ENCODE data around the gene OR51B4. TPM values are rescaled to one million over a fixed set of nuclear protein-coding genes. Genes with fewer than 3 reads are reported as not detected.
"Not testable (repeated sequence)": the region's sequence is repeated elsewhere in the genome, so short reads cannot be mapped to it uniquely, and the experiment has no call there.

Gene OR51B4
- total RNA-seq, 1 experiment from 2014 or later, result not detected

- Mint-ChIP-seq H3K27me3 (ENCODE audit: low read depth) (peaks cover 38% of the 10 kb centered on the region), H3K4me1 (peaks cover 22% of the 10 kb centered on the region in 2 experiments)
- H2BK5ac ChIP-seq (ENCODE audit: insufficient read length, low read length); H3K27ac Mint-ChIP-seq; H3K9ac ChIP-seq (ENCODE audit: extremely low read depth, insufficient read length, low read length); H2BK20ac ChIP-seq (ENCODE audit: low read depth, low read length, poor library complexity, severe bottlenecking); H3K14ac ChIP-seq (ENCODE audit: insufficient read depth, low read length); H3K27ac ChIP-seq (ENCODE audit: insufficient read length, low read depth, low read length); H3K4me3 Mint-ChIP-seq; DNase-seq; H3K4me2 ChIP-seq (ENCODE audit: insufficient read depth, insufficient read length, low read length); H2BK12ac ChIP-seq (ENCODE audit: insufficient read length, low read depth, low read length); H4K5ac ChIP-seq (ENCODE audit: insufficient read length, low read depth, low read length); H3K27me3 ChIP-seq (ENCODE audit: insufficient read depth, low read length); H3K18ac ChIP-seq (ENCODE audit: insufficient read length, low read depth, low read length); H3T11ph ChIP-seq (ENCODE audit: low read length); H2BK120ac ChIP-seq (ENCODE audit: low read depth, low read length, poor library complexity, severe bottlenecking); H2BK15ac ChIP-seq (ENCODE audit: low read depth, low read length); H3K79me2 ChIP-seq (ENCODE audit: insufficient read depth, low read length); H4K91ac ChIP-seq (ENCODE audit: insufficient read length, low read depth, low read length); H3K79me1 ChIP-seq (ENCODE audit: insufficient read depth, low read depth, low read length, poor library complexity, severe bottlenecking); H3K4me1 ChIP-seq (ENCODE audit: insufficient read depth, low read length); H4K8ac ChIP-seq (replicated peaks; ENCODE audit: insufficient read length, low read depth, low read length); H3K4ac ChIP-seq (ENCODE audit: low read depth, low read length); H3K9me3 Mint-ChIP-seq; H3K23me2 ChIP-seq (ENCODE audit: insufficient read length, low read depth, low read length, poor library complexity, severe bottlenecking); H3K9me3 ChIP-seq (ENCODE audit: control insufficient read depth, low read depth, low read length); H3K56ac ChIP-seq (ENCODE audit: insufficient read length, low read depth, low read length); H3K23ac ChIP-seq (ENCODE audit: insufficient read length, low read depth, low read length); H3K36me3 Mint-ChIP-seq (ENCODE audit: insufficient read depth in 1 of 3, low read depth in 3 of 3); H4K20me1 ChIP-seq (ENCODE audit: control insufficient read depth, insufficient read depth, insufficient read length); H2AK5ac ChIP-seq (ENCODE audit: insufficient read length, low read length); H2AFZ ChIP-seq (ENCODE audit: low read length): not testable (repeated sequence)
- WGBS (ENCODE audit: extremely low coverage, insufficient read length, low lambda C conversion rate), result no CpG with 5 or more reads among the region's 2 CpGs
Measured at GRCh38 chr11:5254023-5254422, 47.7 kb downstream of the OR51B4 start.

GRCh38 chr11:5253440-5253839 lies 48.3 kb downstream of the OR51B4 start:
- Mint-ChIP-seq H3K27me3 (ENCODE audit: low read depth) (peaks cover 36% of the 10 kb centered on the region), H3K4me1 (peaks cover 16 to 17% of the 10 kb centered on the region in 2 experiments)
- H4K5ac ChIP-seq (ENCODE audit: insufficient read length, low read depth, low read length); H2BK5ac ChIP-seq (ENCODE audit: insufficient read length, low read length); H3K79me2 ChIP-seq (ENCODE audit: insufficient read depth, low read length); H3K79me1 ChIP-seq (ENCODE audit: insufficient read depth, low read depth, low read length, poor library complexity, severe bottlenecking); H3K27ac Mint-ChIP-seq; H3K4me3 Mint-ChIP-seq; H3K4me2 ChIP-seq (ENCODE audit: insufficient read depth, insufficient read length, low read length); H3K36me3 Mint-ChIP-seq (ENCODE audit: insufficient read depth in 1 of 3, low read depth in 3 of 3); H3K56ac ChIP-seq (ENCODE audit: insufficient read length, low read depth, low read length); H3K23ac ChIP-seq (ENCODE audit: insufficient read length, low read depth, low read length); H4K20me1 ChIP-seq (ENCODE audit: control insufficient read depth, insufficient read depth, insufficient read length); H3K27ac ChIP-seq (ENCODE audit: insufficient read length, low read depth, low read length); H3K9me3 Mint-ChIP-seq; H2BK15ac ChIP-seq (ENCODE audit: low read depth, low read length); H3K27me3 ChIP-seq (ENCODE audit: insufficient read depth, low read length); H2BK20ac ChIP-seq (ENCODE audit: low read depth, low read length, poor library complexity, severe bottlenecking); H3K14ac ChIP-seq (ENCODE audit: insufficient read depth, low read length); H3K9me3 ChIP-seq (ENCODE audit: control insufficient read depth, low read depth, low read length); H3K18ac ChIP-seq (ENCODE audit: insufficient read length, low read depth, low read length); H2AK5ac ChIP-seq (ENCODE audit: insufficient read length, low read length); H4K8ac ChIP-seq (replicated peaks; ENCODE audit: insufficient read length, low read depth, low read length); H3K4ac ChIP-seq (ENCODE audit: low read depth, low read length); H3K9ac ChIP-seq (ENCODE audit: extremely low read depth, insufficient read length, low read length); H2BK12ac ChIP-seq (ENCODE audit: insufficient read length, low read depth, low read length); H3T11ph ChIP-seq (ENCODE audit: low read length); H4K91ac ChIP-seq (ENCODE audit: insufficient read length, low read depth, low read length); DNase-seq; H2BK120ac ChIP-seq (ENCODE audit: low read depth, low read length, poor library complexity, severe bottlenecking); H3K23me2 ChIP-seq (ENCODE audit: insufficient read length, low read depth, low read length, poor library complexity, severe bottlenecking); H2AFZ ChIP-seq (ENCODE audit: low read length); H3K4me1 ChIP-seq (ENCODE audit: insufficient read depth, low read length): not testable (repeated sequence)
- no CpG with 5 or more reads among the region's 5 CpGs for WGBS (ENCODE audit: extremely low coverage, insufficient read length, low lambda C conversion rate)

Data from H9 (cell line).